ENCODE results near the gene ZFP62. TPM values are rescaled to one million over a fixed set of nuclear protein-coding genes. Genes with fewer than 3 reads are reported as not detected.
"Not testable (repeated sequence)": the region's sequence is repeated elsewhere in the genome, so short reads cannot be mapped to it uniquely, and the experiment has no call there.

Gene ZFP62
- total RNA-seq, 1 experiment from 2014 or later: 20.6 TPM

DNA sequence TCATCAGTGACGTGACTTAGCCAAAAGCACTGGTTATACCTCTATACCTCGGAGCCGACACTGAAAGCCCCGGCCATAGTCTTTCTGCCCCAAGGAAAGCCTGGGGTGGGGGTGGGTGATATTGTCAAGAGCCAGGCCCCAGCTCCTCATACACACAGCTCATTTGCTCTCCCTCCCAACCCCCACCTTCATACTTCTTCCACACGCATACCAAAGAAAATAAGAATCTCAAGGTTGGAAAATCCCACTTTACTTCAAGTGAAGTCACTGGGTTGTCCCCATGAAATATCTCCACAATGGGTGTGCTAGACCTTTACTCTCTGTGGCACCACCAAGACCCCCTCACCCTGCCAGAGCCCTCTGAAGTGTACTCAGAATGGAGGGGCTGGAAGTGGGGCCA lies 31.4 kb downstream of the ZFP62 start:
- peaks cover 19% of the 10 kb centered on the region; the same call in 1 of the 2 replicates for H3K27me3 ChIP-seq (ENCODE audit: control insufficient read depth, insufficient read depth, low read length)
- no peak overlapping the region for H3K4me3 ChIP-seq (ENCODE audit: insufficient read depth, low read depth, low read length)
- H3K36me3 ChIP-seq (replicated peaks; ENCODE audit: control insufficient read depth, insufficient read depth, low read length): no peaks in the 10 kb centered on the region; the same call in 1 of the 2 replicates
- DNase-seq: no peak

DNA sequence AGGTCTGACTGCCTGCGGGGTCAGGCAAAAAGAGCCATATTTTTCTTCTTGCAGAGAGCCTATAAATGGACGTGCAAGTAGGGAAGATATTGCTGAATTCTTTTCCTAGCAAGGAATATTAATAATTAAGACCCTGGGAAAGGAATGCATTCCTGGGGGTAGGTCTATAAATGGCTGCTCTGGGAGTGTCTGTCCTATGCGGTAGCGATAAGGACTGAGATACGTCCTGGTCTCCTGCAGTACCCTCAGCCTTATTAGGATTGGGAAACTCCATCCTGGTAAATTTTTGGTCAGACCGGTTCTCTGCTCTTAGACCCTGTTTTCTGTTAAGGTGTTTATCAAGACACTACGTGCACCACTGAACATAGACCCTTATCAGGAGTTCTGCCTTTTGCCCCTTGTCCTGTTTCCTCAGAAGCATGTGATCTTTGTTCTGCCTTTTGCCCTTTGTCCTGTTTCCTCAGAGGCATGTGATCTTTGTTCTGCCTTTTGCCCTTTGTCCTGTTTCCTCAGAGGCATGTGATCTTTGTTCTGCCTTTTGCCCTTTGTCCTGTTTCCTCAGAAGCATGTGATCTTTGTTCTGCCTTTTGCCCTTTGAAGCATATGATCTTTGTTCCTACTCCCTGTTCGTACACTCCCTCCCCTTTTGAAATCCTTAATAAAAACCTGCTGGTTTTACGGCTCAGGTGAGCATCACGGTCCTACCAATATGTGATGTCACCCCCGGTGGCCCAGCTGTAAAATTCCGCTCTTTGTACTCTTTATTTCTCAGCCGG lies 32.1 kb downstream of the ZFP62 start:
- not testable (repeated sequence) for H3K4me3 ChIP-seq (ENCODE audit: insufficient read depth, low read depth, low read length); DNase-seq; H3K36me3 ChIP-seq (replicated peaks; ENCODE audit: control insufficient read depth, insufficient read depth, low read length)
- H3K27me3 ChIP-seq (ENCODE audit: control insufficient read depth, insufficient read depth, low read length): peaks cover 19% of the 10 kb centered on the region; the same call in 1 of the 2 replicates

DNA sequence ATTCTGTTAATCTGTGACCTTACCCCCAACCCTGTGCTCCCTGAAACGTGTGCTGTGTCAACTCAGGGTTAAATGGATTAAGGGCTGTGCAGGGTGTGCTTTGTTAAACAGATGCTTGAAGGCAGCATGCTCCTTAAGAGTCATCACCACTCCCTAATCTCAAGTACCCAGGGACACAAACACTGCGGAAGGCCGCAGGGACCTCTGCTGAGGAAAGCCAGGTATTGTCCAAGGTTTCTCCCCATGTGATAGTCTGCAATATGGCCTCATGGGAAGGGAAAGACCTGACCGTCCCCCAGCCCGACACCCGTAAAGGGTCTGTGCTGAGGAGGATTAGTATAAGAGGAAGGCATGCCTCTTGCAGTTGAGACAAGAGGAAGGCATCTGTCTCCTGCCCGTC lies 33.7 kb downstream of the ZFP62 start:
- not testable (repeated sequence) for H3K36me3 ChIP-seq (replicated peaks; ENCODE audit: control insufficient read depth, insufficient read depth, low read length); H3K4me3 ChIP-seq (ENCODE audit: insufficient read depth, low read depth, low read length); DNase-seq
- H3K27me3 ChIP-seq (ENCODE audit: control insufficient read depth, insufficient read depth, low read length): peaks cover 16% of the 10 kb centered on the region; the same call in 1 of the 2 replicates

DNA sequence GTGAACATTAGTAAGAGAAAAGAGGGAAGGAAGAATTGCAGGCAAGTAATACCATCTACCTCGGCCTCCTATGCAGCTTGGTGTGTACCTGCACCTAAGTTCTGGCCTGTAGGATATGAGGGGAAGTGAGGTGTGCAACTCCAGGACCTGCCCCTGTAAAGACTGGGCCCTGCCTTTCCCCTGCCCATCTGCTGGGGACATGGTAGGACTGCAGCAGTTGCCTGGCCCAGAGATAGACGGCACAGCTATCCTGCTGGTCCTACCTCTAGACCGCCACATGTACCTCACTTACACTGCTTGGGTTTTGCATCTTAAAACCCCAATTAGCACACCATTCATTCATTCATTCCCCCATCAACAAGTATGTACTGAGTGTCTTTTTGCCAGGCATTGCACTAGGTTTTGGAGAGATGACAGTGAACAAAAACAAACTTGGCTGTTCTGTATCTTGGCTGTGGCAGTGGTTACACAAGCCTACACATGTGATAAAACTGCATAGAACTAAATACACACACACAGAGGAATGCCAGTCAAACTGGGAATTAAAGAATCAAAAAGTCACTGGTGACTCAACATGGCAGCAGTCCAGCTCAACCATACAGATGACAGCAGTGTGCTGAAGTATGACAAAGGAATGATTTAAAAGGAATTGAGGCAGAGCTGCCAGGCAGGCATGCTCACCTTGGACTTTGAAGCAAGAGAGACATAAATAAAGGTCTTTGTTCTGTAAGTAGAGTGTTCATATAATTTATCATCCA lies 35.1 kb downstream of the ZFP62 start:
- H3K27me3 ChIP-seq (ENCODE audit: control insufficient read depth, insufficient read depth, low read length): peaks cover 13% of the 10 kb centered on the region; the same call in 1 of the 2 replicates
- no peak overlapping the region for H3K4me3 ChIP-seq (ENCODE audit: insufficient read depth, low read depth, low read length)
- H3K36me3 ChIP-seq (replicated peaks; ENCODE audit: control insufficient read depth, insufficient read depth, low read length): no peaks in the 10 kb centered on the region; the same call in 1 of the 2 replicates
- DNase-seq: no peak

DNA sequence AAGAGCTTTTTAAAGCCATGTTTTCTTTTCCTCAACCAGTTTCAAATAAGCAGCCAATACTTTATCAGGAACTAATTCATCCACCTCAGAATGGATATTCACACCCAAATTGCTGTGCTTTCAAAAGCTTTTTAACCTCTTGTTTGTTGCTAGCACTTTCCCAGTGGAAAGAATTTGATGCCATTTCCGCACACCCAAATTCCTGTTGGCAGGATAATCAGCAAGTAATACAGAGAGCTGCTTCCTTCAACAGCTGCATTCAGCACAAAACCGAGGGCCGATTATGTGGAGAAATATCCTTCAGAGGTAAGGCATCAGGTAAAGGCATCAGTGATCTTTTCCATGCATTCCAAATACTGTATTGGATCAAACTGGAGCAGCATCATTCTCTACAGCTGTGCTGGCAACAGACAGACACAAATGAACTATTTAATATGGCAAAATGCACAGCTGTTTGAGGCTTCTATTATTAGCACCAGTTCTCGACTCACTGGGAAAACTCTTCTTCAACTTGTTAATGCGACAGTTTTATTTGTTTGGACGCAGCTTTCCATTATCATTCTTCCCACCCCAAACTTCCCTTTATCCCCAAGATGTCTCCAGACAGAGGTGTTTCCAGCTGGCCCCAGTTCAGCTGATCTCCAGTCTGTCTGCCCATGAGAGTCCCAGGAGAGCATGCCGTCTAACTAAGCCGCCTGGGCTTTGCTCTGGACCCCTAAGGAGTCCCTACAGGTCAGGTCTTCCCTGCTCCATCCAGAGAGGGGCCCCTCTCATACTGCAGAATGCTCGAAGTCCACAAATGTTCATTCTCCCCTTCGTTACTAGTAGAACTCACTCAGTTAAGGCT lies 36.2 kb downstream of the ZFP62 start:
- no peak overlapping the region for H3K4me3 ChIP-seq (ENCODE audit: insufficient read depth, low read depth, low read length)
- no peak for DNase-seq
- H3K36me3 ChIP-seq (replicated peaks; ENCODE audit: control insufficient read depth, insufficient read depth, low read length): no peaks in the 10 kb centered on the region; the same call in 1 of the 2 replicates
- H3K27me3 ChIP-seq (ENCODE audit: control insufficient read depth, insufficient read depth, low read length): peaks cover 6% of the 10 kb centered on the region; the same call in 1 of the 2 replicates

DNA sequence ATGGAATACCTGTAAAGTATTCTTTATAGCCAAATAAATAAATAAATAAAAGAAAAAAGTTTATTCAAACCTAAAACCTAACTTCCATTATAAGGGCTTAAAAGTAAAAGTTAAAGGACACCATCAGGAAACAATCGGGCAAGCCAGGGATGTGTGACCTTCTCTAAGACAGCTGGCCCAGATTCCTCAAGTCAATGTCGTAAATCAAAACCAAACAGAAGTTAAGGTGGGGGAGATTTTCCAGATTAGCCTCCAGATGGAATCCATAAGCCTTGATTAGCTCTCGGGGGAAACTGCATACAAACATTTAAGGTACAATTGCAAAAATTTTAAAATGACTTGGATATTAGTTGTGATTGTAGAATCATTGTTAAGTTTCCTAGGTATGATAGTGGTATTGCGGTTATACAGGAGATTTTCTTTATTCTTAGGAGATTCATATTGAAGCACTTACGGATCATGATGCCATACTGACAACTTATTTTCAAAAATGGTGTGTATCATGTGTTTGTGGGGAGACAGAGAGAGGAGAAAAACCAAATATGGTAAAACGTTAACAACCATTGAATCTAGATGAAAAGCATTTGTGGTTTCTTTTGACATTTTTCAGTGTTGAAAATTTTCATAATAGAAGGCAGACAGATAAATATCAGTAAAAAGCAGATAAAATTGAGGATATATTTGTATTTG lies 37.0 kb downstream of the ZFP62 start:
- no peak for DNase-seq
- Histone ChIP-seq H3K4me3 (ENCODE audit: insufficient read depth, low read depth, low read length) (no peak overlapping the region), H3K27me3 (ENCODE audit: control insufficient read depth, insufficient read depth, low read length) (peaks cover 2% of the 10 kb centered on the region; the same call in 1 of the 2 replicates), H3K36me3 (replicated peaks; ENCODE audit: control insufficient read depth, insufficient read depth, low read length) (no peaks in the 10 kb centered on the region)

DNA sequence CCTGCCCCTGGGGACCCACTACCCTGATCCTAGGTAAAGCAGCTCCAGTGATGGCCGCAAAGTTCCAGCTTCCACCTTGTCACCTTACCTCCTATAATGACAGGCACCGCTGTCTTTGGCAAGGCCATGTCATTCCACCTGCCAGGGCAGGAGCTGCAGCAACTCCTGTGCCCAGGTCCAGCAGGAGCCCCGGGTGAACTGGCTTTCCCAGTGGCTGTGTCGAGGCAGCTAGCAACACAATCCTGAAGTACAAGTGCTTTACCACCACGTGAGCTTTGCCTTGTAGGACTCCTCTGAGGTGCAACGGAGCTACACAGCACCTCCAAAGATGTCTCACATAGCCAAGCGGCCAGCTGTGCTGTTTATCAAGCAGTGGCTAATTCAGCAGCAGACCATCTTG lies 37.7 kb downstream of the ZFP62 start:
- Histone ChIP-seq H3K36me3 (replicated peaks; ENCODE audit: control insufficient read depth, insufficient read depth, low read length) (no peaks in the 10 kb centered on the region), H3K4me3 (ENCODE audit: insufficient read depth, low read depth, low read length) (no peak overlapping the region), H3K27me3 (ENCODE audit: control insufficient read depth, insufficient read depth, low read length) (peaks cover 2% of the 10 kb centered on the region; the same call in 1 of the 2 replicates)
- DNase-seq: no peak

DNA sequence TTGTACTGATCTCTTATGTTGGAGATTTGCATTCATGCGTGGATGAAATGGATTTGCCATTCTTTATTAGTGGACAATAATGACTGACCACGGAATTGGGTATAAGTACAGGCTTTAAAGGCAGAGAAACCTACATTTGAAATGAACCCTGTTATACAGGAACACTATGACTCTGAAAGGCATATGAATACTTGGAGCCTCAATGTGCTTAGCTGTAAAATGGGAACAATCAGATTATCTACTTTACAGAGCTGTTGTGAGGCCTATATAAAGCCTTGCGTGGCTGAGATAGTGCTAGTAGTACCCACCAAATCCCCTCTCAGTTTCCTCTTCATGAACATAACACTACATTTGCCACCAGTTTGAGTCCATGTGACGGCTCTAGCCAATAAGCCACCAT lies 39.5 kb downstream of the ZFP62 start:
- no peak for DNase-seq
- Histone ChIP-seq H3K36me3 (replicated peaks; ENCODE audit: control insufficient read depth, insufficient read depth, low read length) (no peaks in the 10 kb centered on the region), H3K27me3 (ENCODE audit: control insufficient read depth, insufficient read depth, low read length) (no peaks in the 10 kb centered on the region), H3K4me3 (ENCODE audit: insufficient read depth, low read depth, low read length) (no peak overlapping the region)

DNA sequence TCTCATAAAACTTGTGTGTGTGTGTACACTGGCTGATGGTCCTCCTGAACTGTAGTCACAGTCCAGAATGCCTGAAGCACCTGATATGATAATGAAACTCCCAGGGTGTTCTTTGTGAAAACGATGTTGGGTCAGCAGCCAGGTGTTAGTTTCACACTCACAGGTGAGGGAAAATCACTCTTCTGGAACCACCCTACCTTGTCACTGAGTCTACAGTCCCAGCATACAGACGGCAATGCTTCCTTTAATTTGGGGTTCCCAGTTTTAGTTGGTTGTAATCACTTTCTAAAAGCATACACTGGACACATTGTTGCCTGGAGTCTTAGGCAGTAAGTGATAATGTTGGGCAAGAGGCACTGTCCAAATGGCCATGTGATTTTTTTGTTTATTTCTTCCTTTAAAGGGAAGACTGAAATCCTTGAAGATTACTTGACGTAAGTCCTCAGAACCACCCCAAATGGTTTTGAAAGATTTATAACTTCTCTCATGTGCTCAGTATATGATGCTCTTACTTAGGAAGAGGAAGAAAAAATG lies 40.2 kb downstream of the ZFP62 start:
- H3K4me3 ChIP-seq (ENCODE audit: insufficient read depth, low read depth, low read length): no peak overlapping the region
- no peak for DNase-seq
- H3K27me3 ChIP-seq (ENCODE audit: control insufficient read depth, insufficient read depth, low read length): no peaks in the 10 kb centered on the region
- no peaks in the 10 kb centered on the region for H3K36me3 ChIP-seq (replicated peaks; ENCODE audit: control insufficient read depth, insufficient read depth, low read length)

DNA sequence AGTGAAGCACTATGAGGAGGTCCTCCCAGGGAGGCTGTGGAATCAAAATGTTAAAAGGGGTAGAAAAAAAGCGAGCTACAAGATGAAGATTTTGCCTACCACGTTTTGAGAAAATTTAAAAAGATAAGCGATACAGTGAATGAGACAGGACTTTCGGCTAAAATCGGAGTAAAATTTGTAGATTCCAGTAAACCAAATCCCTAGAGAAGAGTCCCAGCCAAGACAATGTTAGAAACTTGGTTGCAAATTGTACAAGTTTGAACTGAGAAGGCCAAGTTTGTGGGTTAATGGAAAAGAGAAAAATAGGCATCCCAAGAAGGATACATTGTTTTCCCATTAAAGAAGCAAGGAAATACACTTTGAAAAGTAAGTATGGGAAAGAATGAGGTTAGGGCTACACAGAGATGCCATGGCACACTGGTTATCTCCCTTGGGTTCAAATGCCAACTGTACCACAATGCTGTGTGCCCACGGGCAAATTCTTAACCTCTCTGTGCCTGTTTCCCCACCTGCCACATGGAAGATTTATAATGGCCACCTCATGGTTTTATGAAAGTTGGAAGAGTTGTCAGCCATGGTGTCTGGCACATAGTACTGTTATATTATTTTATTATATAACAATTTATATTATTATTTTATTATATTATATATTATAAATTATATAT lies 42.3 kb downstream of the ZFP62 start:
- H3K4me3 ChIP-seq (ENCODE audit: insufficient read depth, low read depth, low read length): no peak overlapping the region
- no peaks in the 10 kb centered on the region for H3K36me3 ChIP-seq (replicated peaks; ENCODE audit: control insufficient read depth, insufficient read depth, low read length)
- H3K27me3 ChIP-seq (ENCODE audit: control insufficient read depth, insufficient read depth, low read length): no peaks in the 10 kb centered on the region
- DNase-seq: no peak

DNA sequence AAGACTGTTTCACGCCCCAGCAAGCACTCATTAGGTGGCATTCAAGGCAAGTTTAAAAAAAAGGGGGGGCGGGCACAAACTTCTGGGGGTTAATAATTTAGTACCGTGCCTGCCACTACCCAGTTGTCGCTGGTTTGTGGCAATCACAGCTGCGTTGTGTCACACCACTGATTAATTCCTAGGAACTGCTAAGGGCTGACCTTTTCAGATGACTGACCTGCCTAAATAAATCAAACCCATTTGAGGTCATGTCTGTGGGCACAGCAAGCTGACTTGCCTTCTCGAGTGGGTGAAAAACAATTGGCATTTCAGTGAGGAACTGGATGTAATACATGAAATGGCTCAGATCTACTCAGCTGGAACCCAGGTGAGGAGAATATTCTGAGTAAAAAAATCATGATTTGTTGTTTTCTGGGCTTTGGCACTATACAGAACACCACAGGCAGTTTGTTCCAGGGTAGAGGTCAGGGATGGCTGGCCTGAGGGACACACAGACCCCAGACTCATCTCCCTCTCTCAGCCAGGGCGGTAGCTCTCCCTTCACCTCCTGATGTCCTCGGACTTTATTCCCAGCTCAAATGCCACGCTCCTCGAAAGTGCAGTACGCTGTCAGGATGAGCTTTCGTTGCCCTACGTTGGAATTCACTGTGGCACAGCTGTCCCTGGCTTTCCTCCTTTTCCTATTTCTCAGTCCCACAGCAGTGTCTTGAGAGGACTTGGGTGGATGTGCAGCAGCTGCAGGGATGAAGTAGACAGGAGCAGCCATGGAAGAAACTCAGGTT lies 43.0 kb downstream of the ZFP62 start:
- no peaks in the 10 kb centered on the region for H3K36me3 ChIP-seq (replicated peaks; ENCODE audit: control insufficient read depth, insufficient read depth, low read length)
- DNase-seq: no peak
- no peak overlapping the region for H3K4me3 ChIP-seq (ENCODE audit: insufficient read depth, low read depth, low read length)
- no peaks in the 10 kb centered on the region for H3K27me3 ChIP-seq (ENCODE audit: control insufficient read depth, insufficient read depth, low read length)

DNA sequence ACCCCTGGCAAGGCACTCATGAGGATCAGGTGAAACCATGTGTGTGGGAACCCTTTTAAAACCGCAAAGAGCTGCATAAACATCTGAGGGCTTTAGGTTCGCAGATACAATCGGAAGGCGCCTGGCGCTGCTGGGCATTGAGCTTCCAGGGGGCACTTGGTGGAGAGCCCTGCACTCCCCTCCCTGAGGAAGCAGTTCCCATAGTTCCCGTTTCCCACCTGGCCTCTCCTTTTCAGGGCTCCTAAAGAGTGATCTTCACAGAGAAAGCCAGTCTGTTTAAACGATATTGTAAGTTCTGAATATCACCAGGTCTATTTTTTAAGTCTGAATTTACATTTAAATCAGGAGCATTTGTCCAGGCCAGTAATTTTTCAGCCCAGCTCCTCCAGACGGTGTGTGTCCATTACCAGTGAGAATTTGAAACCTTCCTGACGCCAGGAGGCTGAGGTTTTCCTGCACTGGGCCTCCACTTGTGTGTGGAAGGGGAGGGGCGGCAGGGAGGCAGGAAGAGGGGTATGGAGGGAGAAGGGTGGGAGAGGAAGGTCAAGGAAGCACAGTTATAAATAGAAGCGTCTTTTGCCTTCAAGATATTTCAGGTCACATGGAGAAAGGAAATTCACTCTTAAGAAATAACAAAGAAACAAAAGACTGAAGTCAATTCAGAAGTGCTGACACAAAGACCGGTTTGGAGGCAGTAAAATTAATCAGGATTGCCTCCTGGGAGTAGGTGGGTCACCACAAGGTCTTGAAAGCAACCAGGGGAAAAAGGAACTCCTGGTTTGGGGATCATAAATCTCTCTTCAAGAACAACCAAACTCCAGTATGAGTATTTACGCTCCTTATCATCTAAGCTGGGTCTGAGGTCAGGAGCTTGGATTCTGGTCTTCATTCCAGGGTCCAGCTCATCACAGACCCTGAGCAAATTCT lies 44.2 kb downstream of the ZFP62 start:
- H3K27me3 ChIP-seq (ENCODE audit: control insufficient read depth, insufficient read depth, low read length): no peaks in the 10 kb centered on the region
- DNase-seq: no peak
- H3K36me3 ChIP-seq (replicated peaks; ENCODE audit: control insufficient read depth, insufficient read depth, low read length): no peaks in the 10 kb centered on the region
- H3K4me3 ChIP-seq (ENCODE audit: insufficient read depth, low read depth, low read length): no peak overlapping the region
